Loucy (cell line): Measurements from ENCODE around the gene SLC17A9.

Source experiments
- H2AFZ ChIP-seq: fragments of 200-600 bp; sonication (generic); 2 replicates; pipeline ENCODE4 v1.6.0; 2016; ENCODE audit warnings: antibody characterized with exemption, mild to moderate bottlenecking, low read length, moderate library complexity
- H3F3A ChIP-seq: fragments of 200-600 bp; 2 replicates; pipeline ENCODE4 v1.6.0; 2016; ENCODE audit warnings: antibody characterized with exemption, low read depth, mild to moderate bottlenecking
- H3K27me3 ChIP-seq: fragments of 200-600 bp; sonication (generic); 2 replicates; pipeline ENCODE4 v1.6.1; 2014; ENCODE audit warnings: low read length, mild to moderate bottlenecking; ENCODE audit not compliant: insufficient read depth, poor library complexity, severe bottlenecking
- H3K36me3 ChIP-seq: fragments of 200-600 bp; sonication (generic); 2 replicates; pipeline ENCODE4 v1.6.1; 2016; ENCODE audit warnings: low read length; ENCODE audit not compliant: insufficient read depth
- H3K4me1 ChIP-seq: fragments of 200-600 bp; sonication (generic); 2 replicates; pipeline ENCODE4 v1.5.1; 2014; ENCODE audit warnings: low read length, mild to moderate bottlenecking; ENCODE audit not compliant: insufficient read depth, poor library complexity, severe bottlenecking
- H3K4me2 ChIP-seq: fragments of 200-600 bp; sonication (generic); 2 replicates; pipeline ENCODE4 v1.6.0; 2014; ENCODE audit warnings: antibody characterized with exemption, low read length, low read depth, mild to moderate bottlenecking; ENCODE audit not compliant: poor library complexity, severe bottlenecking
- H3K4me3 ChIP-seq: fragments of 200-600 bp; sonication (generic); 2 replicates; pipeline ENCODE4 v1.5.1; 2014; ENCODE audit warnings: low read length, mild to moderate bottlenecking, mixed read lengths; ENCODE audit not compliant: poor library complexity, severe bottlenecking
- H3K79me2 ChIP-seq: fragments of 200-600 bp; sonication (generic); 2 replicates; pipeline ENCODE4 v1.6.1; 2014; ENCODE audit warnings: low read length; ENCODE audit not compliant: insufficient read depth
- H3K9ac ChIP-seq: fragments of 200-600 bp; sonication (generic); 2 replicates; pipeline ENCODE4 v1.6.0; 2014; ENCODE audit warnings: mild to moderate bottlenecking, low read depth, low read length, moderate library complexity; ENCODE audit not compliant: poor library complexity, severe bottlenecking
- H3K9me2 ChIP-seq: fragments of 200-600 bp; sonication (generic); replicated peaks from 2 replicates; pipeline ENCODE4 v1.6.1; 2016; ENCODE audit warnings: low read depth, low read length, mixed read lengths
- H3K9me3 ChIP-seq: fragments of 200-600 bp; sonication (generic); 2 replicates; pipeline ENCODE4 v1.6.1; 2014; ENCODE audit warnings: mild to moderate bottlenecking, antibody characterized with exemption, low read length, low read depth; ENCODE audit not compliant: insufficient read depth
- H4K20me1 ChIP-seq: fragments of 200-600 bp; sonication (generic); 2 replicates; pipeline ENCODE4 v1.6.0; 2014; ENCODE audit warnings: antibody characterized with exemption, low read length, mild to moderate bottlenecking; ENCODE audit not compliant: insufficient read depth, poor library complexity, severe bottlenecking
- CTCF ChIP-seq: fragments of 200-600 bp; sonication (generic); conservative IDR thresholded peaks from 2 replicates; pipeline ENCODE4 v1.5.1; 2014; ENCODE audit warnings: mild to moderate bottlenecking, antibody characterized with exemption, low read length
- EZH2phosphoT487 ChIP-seq: fragments of 200-600 bp; IDR thresholded peaks from 2 replicates; pipeline ENCODE4 v1.6.1; 2018; ENCODE audit warnings: antibody characterized with exemption, mild to moderate bottlenecking, moderate library complexity, borderline replicate concordance

Gene SLC17A9

GRCh38 chr20:62911701-62912280 is 40.7 kb upstream of the SLC17A9 start:
- Histone ChIP-seq H3K4me3 (no peak overlapping the region), H3K9me3 (no peaks in the 10 kb centered on the region), H3K4me1 (peaks cover 14% of the 10 kb centered on the region), H3K79me2 (peaks cover 98% of the 10 kb centered on the region), H3K9me2 (no peaks in the 10 kb centered on the region), H2AFZ (no peak overlapping the region), H3F3A (no peaks in the 10 kb centered on the region; the same call in 1 of the 2 replicates), H3K36me3 (peaks cover 68% of the 10 kb centered on the region), H3K4me2 (no peak overlapping the region), H3K27me3 (no peaks in the 10 kb centered on the region), H3K9ac (no peak overlapping the region), H4K20me1 (peaks cover 89% of the 10 kb centered on the region)
- TF ChIP-seq CTCF (no peak), EZH2phosphoT487 (no peak)

DNA sequence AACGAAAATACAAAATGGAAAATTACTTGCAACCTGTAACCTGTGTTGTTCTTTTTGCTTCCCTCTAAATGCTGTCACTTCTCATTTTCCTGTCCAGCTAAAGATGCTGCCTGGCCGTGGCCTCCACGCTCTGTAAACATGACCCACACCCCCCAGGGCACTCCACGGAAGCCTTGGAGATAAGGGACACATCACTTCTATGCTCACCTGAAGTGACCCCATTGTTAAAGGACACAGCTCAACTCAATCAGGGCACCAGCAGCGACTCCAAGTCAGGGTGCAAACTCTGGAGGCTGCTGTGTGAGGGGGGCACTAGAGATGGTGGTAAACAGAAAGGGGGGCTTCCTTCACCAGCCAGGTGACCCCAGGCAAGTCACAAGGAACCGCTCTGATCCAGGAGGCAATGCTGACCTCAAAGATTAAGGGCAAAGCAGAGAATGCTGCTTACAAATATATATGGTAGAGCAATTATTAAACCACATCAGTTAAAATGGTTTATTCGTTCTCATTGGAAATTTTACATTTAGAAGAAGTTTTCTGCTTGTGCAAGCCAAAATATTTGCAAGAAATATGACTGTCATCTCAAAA is 39.4 kb upstream of the SLC17A9 start:
- H3K27me3 ChIP-seq, result no peaks in the 10 kb centered on the region
- peaks cover 54% of the 10 kb centered on the region; the same call in 1 of the 2 replicates for H3K36me3 ChIP-seq
- no peaks in the 10 kb centered on the region for H3K9me2 ChIP-seq
- H3K4me1 ChIP-seq, result peaks cover 26% of the 10 kb centered on the region
- no peaks in the 10 kb centered on the region for H3F3A ChIP-seq
- H3K9ac ChIP-seq, result no peak overlapping the region
- H4K20me1 ChIP-seq, result peaks cover 93% of the 10 kb centered on the region
- peaks cover 100% of the 10 kb centered on the region for H3K79me2 ChIP-seq
- TF ChIP-seq CTCF (no peak), EZH2phosphoT487 (no peak)
- H3K4me3 ChIP-seq, result no peak overlapping the region
- H2AFZ ChIP-seq, result no peak overlapping the region
- H3K9me3 ChIP-seq, result no peaks in the 10 kb centered on the region
- no peak overlapping the region for H3K4me2 ChIP-seq

- Histone ChIP-seq H3K9me3 (no peaks in the 10 kb centered on the region), H3K4me2 (peak overlapping the region; percentile 64), H3K9ac (no peak overlapping the region), H3F3A (no peaks in the 10 kb centered on the region), H3K36me3 (peaks cover 41% of the 10 kb centered on the region; the same call in 1 of the 2 replicates), H4K20me1 (peaks cover 98% of the 10 kb centered on the region), H3K27me3 (no peaks in the 10 kb centered on the region), H3K4me1 (peaks cover 37% of the 10 kb centered on the region), H3K4me3 (no peak overlapping the region), H3K79me2 (peaks cover 100% of the 10 kb centered on the region), H2AFZ (no peak overlapping the region), H3K9me2 (no peaks in the 10 kb centered on the region)
- TF ChIP-seq CTCF (no peak), EZH2phosphoT487 (no peak)
Observed at GRCh38 chr20:62914436-62914835, 38.1 kb upstream of the SLC17A9 start.
